HG03342 (cell line): ENCODE data around the gene FRMD3.
"Not testable (repeated sequence)": the region's sequence is repeated elsewhere in the genome, so short reads cannot be mapped to it uniquely, and the experiment has no call there.

Experiments
- ATAC-seq: cut with Tn5 transposase; IDR thresholded peaks from one replicate; pipeline ENCODE4 v1.9.1; 2021; ENCODE audit warnings: mild to moderate bottlenecking, moderate library complexity; ENCODE audit not compliant: unreplicated experiment

Gene FRMD3

DNA sequence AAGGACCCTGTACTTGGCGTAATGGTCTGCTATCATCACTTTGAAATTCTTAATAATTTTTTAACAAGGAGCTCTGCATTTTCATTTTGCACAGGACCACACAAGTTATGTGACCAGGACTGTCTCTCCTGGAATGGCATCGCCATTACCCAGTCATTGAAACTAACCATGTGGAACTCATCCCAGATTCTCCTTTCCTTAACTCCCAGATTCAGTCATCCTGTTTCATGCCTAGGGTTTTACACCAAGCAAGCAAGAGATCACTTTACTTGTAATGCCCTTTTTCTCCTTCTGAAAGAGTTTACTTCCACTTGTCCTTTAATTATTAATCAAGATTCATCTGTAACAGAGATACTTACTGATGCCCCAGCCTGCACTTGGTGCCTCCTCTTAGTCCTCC, 12.0 kb downstream of the FRMD3 start:
- no peak for ATAC-seq

DNA sequence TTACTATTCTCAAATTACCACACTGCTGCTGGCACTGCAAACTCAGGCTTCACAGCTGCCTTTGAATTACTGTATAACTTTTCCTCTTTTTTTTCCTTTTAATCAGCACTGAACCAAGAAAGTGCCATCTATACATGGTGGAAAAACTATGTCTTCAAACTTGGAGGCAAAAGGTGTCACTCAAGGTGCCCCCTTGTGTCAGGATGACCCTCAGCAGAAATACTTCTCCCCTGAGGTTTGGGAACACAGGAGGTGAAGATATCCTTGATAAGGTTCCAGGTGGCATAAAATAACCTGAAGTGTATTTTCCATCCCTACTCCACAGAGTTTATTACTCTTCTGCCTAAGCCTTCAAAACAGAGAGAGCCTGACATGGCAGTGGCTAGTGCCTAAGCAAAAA, 14.5 kb downstream of the FRMD3 start:
- ATAC-seq = no peak

DNA sequence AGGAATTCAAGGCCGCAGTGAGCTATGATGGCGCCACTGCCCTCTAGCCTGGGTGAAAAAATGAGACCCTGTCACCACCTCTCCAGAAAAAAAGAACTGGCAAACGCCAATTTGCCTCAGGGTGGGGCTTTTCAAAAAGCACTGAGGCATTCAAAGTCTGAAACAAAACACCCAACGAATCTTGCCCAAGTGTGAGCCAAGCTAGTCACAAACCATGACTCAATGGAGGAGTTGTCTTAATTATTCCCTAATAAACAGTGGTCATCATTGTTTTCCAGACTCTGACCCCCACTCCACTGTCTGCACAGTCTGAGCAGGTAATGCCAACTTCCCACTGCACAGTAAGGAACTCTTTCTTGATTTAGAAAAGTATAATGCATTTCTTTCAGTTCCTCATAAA, 16.8 kb downstream of the FRMD3 start:
- no peak for ATAC-seq

DNA sequence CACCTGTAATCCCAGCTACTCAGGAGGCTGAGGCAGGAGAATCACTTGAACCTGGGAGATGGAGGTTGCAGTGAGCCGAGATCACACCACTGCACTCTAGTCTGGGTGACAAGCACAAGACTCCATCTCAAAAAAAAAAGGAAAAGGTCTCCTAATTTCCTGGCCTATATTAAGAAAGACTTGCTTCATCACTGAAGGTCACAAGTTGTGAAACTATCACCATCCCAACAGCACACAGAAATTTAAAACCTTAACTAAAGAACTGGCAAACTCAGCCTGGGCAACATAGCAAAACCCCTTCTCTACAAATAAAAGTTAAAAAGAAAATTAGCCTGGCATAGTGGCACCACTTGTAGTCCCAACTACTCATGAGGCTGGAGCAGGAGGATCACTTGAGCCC, 17.2 kb downstream of the FRMD3 start:
- no peak for ATAC-seq

GRCh38 chr9:83520292-83520691, 17.9 kb downstream of the FRMD3 start:
- ATAC-seq = no peak

- ATAC-seq = not testable (repeated sequence)
Observed at GRCh38 chr9:83517980-83518379, 20.2 kb downstream of the FRMD3 start.

- ATAC-seq = no peak
Observed at GRCh38 chr9:83514767-83515166, 23.4 kb downstream of the FRMD3 start.

DNA sequence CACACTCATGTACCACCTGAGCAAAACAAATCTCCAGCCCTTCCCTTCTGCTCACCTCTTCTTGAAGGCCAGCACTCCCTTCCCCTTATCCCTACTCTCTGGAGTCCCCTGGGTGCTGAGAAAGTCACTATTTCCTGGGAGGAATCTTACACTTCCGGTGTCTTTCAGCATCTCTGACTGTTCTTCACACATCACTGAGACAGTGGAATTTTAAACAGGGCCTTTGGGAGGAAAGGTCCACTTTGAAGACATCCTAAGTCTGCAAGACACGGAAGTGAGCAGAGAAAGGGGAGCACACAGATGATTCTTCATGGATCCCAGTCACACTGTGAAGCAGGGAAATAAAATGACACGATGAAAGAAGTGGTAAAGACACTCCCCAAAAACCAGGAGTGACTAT, 25.6 kb downstream of the FRMD3 start:
- ATAC-seq = no peak

- peak; percentile 98 for ATAC-seq
Observed at GRCh38 chr9:83511051-83511450, 27.1 kb downstream of the FRMD3 start.

- no peak for ATAC-seq
Observed at GRCh38 chr9:83509402-83509801, 28.8 kb downstream of the FRMD3 start.

DNA sequence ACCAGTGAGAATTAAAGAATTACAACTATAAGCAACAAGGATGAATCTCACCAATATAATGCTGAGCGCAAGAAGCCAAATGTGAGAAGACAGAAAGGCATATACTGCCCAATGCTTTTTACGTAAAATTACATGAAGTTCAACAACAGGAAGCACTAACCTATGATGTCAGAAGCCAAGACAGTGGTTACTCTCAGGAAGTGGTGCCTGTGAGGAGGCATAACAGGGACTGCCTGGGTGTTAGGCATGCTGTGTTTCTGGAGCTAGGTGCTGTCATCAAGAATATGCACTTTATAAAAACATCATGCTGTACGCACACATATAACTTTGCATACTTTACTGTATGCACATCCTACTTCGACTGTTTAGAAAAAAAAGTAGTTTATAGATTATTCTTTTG, 30.1 kb downstream of the FRMD3 start:
- no peak for ATAC-seq

- no peak for ATAC-seq
Observed at GRCh38 chr9:83505282-83505681, 32.9 kb downstream of the FRMD3 start.

GRCh38 chr9:83503866-83504265, 34.3 kb downstream of the FRMD3 start:
- ATAC-seq = no peak

- no peak for ATAC-seq
Observed at GRCh38 chr9:83501565-83501964, 36.6 kb downstream of the FRMD3 start.

DNA sequence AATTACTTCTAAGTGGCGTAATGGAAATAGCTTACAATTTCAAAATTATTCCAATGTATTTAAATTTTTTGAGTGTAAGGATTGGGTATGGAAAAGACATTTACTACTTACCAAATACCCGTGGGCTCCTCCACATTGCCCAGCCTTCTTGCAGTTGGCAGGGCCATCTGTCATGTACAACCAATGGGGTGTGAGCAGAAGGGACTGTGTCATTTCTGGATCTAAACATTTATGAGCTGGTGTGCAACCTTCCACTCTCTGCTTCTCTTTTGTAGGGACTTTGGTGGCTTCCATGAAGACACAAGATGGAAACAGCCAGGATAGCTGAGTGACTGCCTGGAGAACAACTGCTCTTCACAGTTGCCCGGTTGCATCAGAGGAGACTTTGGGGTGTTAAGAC, 40.8 kb downstream of the FRMD3 start:
- ATAC-seq = no peak

DNA sequence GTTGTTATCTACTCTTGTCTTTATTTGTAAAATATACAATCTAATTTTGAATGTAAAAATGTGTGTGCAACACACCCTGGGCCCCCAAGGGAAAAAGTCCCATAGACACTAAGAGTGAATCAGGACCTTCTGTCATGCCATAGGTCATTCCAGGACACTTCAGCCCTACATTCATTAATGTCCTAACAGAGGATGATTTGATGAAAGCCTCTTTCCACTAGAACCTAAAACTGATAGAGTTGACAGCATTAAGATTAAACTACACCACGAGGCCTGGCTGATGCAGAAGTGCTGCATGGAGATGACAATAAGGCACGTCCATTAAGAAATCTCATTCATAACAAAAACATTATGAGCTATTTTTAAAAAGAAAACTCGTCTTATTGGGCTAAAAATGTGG, 46.2 kb downstream of the FRMD3 start:
- no peak for ATAC-seq

- ATAC-seq = no peak
Observed at GRCh38 chr9:83491413-83491812, 46.8 kb downstream of the FRMD3 start.

DNA sequence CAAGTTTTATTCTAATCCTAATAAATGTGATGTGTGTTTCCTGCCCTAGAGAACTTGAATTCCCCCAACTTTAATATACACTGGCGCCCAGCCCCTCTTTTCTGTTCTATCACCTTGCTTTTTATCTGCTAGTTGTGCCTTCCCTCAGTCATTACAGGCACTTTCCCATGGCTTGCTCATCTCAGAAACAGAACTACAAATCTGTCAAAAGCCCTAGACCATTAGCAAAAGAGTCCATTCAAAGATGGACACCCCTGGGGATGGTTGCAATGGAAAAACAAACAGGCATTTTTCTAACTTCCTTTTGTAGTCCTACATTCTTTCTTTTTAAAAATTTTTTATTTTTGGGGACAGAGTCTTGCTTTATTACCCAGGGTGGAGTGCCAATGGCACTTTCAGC, 48.2 kb downstream of the FRMD3 start:
- ATAC-seq = no peak

- no peak for ATAC-seq
Observed at GRCh38 chr9:83484990-83485389, 53.2 kb downstream of the FRMD3 start.

GRCh38 chr9:83483223-83483622, 55.0 kb downstream of the FRMD3 start:
- no peak for ATAC-seq

GRCh38 chr9:83479765-83480164, 58.4 kb downstream of the FRMD3 start:
- ATAC-seq = no peak

DNA sequence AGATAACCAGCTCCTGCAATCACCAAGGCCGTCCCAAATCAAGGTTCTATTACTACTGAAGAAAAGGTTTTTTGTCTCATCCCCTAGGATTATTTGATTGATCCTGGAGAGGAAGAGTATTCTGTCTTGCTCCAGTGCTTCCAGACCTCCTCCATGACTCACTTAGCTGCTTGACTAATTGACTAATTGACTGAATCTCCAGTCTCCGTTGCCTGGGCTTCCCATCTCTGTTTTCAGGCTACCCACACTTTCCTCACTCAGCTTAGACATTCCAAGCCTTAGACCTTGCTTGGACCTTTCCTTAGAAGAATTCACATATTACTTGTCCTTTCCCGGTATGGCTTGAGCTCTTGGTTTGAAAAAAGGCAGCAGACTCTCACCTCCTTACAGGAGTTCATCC, 60.6 kb downstream of the FRMD3 start:
- no peak for ATAC-seq

- ATAC-seq = no peak
Observed at GRCh38 chr9:83477120-83477519, 61.1 kb downstream of the FRMD3 start.

DNA sequence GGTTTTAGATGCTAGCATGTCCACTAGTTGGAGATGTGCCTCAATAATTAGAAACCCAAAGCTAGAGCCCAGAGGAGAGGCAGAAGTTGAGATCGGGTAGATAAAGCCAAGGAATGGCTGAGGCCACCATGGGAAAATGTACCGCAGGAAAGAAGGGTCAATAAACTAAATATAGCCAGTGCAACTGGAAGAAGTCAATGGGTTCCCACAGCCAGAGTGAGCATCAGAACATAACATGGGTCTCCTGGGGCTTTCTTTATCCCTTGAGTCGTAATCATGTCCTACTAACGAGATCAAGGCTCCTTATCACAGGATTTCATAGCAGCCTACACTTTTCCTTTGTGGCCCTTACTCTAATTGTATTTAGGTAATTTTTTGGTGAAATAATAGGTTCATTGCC, 61.7 kb downstream of the FRMD3 start:
- ATAC-seq = no peak
